IMR-90 (cell line): ENCODE results near the gene TIMM17B. TPM values are rescaled to one million over a fixed set of nuclear protein-coding genes. Genes with fewer than 3 reads are reported as not detected.

Experiments
- ATAC-seq: fragments of 200-7000 bp; cut with Tn5 transposase; 2 replicates; pipeline ENCODE4 v1.9.1; 2020; ENCODE audit warnings: low read depth, mild to moderate bottlenecking, moderate library complexity
- BruUV-seq: library from RNA; stranded (reverse); fragments of 400-500 nt; replicated peaks from 2 replicates; lab custom pipeline; 2021; lab: Mats Ljungman, UMichigan
- CTCF ChIA-PET: fragments of 300-600 bp; formaldehyde crosslinking; extraction: SDS; loops from one replicate; lab custom pipeline; 2021; ENCODE audit warnings: antibody characterized with exemption; lab: Yijun Ruan, JAX
- POLR2A ChIA-PET: fragments of 300-600 bp; sonication (Branson Sonifier 250); formaldehyde crosslinking; loops from one replicate; lab custom pipeline; 2022; ENCODE audit warnings: antibody characterized with exemption; ENCODE audit not compliant: unreplicated experiment; lab: Charles Lee
- DNase-seq: peaks from one replicate; pipeline ENCODE4 v3.0.0; 2013
- H2AFZ ChIP-seq: replicated peaks from 2 replicates; pipeline ENCODE3; 2013; ENCODE audit warnings: low read length, mild to moderate bottlenecking; ENCODE audit not compliant: poor library complexity
- H2AK5ac ChIP-seq: 2 replicates; pipeline ENCODE4 v1.6.1; 2013; ENCODE audit warnings: low read depth, low read length, inconsistent platforms
- H2AK9ac ChIP-seq: replicated peaks from 2 replicates; pipeline ENCODE3; 2013; ENCODE audit warnings: mild to moderate bottlenecking, low read depth, low read length, moderate library complexity; ENCODE audit not compliant: poor library complexity
- H2BK120ac ChIP-seq: 2 replicates; pipeline ENCODE4 v1.6.1; 2013; ENCODE audit warnings: low read depth, low read length, inconsistent platforms
- H2BK15ac ChIP-seq: 3 replicates; pipeline ENCODE4 v1.6.1; 2013; ENCODE audit warnings: low read depth, low read length, inconsistent platforms
- H2BK20ac ChIP-seq: 2 replicates; pipeline ENCODE4 v1.6.1; 2013; ENCODE audit warnings: low read depth, mild to moderate bottlenecking, inconsistent platforms, low read length, moderate library complexity
- H2BK5ac ChIP-seq: 2 replicates; pipeline ENCODE4 v1.6.1; 2013; ENCODE audit warnings: mild to moderate bottlenecking, low read depth, low read length, inconsistent platforms; ENCODE audit not compliant: poor library complexity, severe bottlenecking
- H3K14ac ChIP-seq: replicated peaks from 2 replicates; pipeline ENCODE4 v1.6.1; 2013; ENCODE audit warnings: low read depth, low read length, inconsistent platforms
- H3K18ac ChIP-seq: 2 replicates; pipeline ENCODE4 v1.6.1; 2013; ENCODE audit warnings: low read depth, low read length, control low read depth
- H3K23ac ChIP-seq: 2 replicates; pipeline ENCODE4 v1.6.1; 2013; ENCODE audit warnings: low read depth, low read length, inconsistent platforms
- H3K27ac ChIP-seq: 2 replicates; pipeline ENCODE4 v1.5.1; 2013; ENCODE audit warnings: mild to moderate bottlenecking, control low read depth, low read length; ENCODE audit not compliant: insufficient read depth
- H3K27me3 ChIP-seq: 2 replicates; pipeline ENCODE4 v1.6.1; 2013; ENCODE audit warnings: low read length; ENCODE audit not compliant: control insufficient read depth, insufficient read depth
- H3K36me3 ChIP-seq: 2 replicates; pipeline ENCODE4 v1.6.1; 2013; ENCODE audit warnings: low read length, mixed read lengths; ENCODE audit not compliant: control insufficient read depth, insufficient read depth
- H3K4ac ChIP-seq: 2 replicates; pipeline ENCODE4 v1.6.1; 2013; ENCODE audit warnings: low read depth, low read length, inconsistent platforms
- H3K4me1 ChIP-seq: 2 replicates; pipeline ENCODE4 v1.6.1; 2013; ENCODE audit warnings: low read length, mixed read lengths; ENCODE audit not compliant: control insufficient read depth, insufficient read depth
- H3K4me2 ChIP-seq: 2 replicates; pipeline ENCODE4 v1.6.1; 2013; ENCODE audit warnings: low read depth, mild to moderate bottlenecking, control low read depth, low read length, moderate library complexity
- H3K4me3 ChIP-seq: 2 replicates; pipeline ENCODE4 v1.5.1; 2013; ENCODE audit warnings: low read depth, mild to moderate bottlenecking, control low read depth, low read length, moderate library complexity; ENCODE audit not compliant: insufficient read depth
- H3K56ac ChIP-seq: 2 replicates; pipeline ENCODE4 v1.6.1; 2013; ENCODE audit warnings: low read length, inconsistent platforms; ENCODE audit not compliant: insufficient read depth; ENCODE audit errors: extremely low read depth
- H3K79me1 ChIP-seq, 2 experiments: 2 replicates each; pipeline ENCODE4 v1.6.1; 2013; ENCODE audit warnings: low read length in 2 of 2, inconsistent platforms in 1 of 2, low read depth in 1 of 2
- H3K9ac ChIP-seq: 2 replicates; pipeline ENCODE4 v1.6.1; 2013; ENCODE audit warnings: low read depth, low read length, control low read depth
- H3K9me1 ChIP-seq: 2 replicates; pipeline ENCODE4 v1.6.1; 2013; ENCODE audit warnings: low read length, inconsistent platforms; ENCODE audit not compliant: insufficient read depth
- H3K9me3 ChIP-seq: 2 replicates; pipeline ENCODE4 v1.6.1; 2013; ENCODE audit warnings: low read length; ENCODE audit not compliant: control insufficient read depth, insufficient read depth
- H4K20me1 ChIP-seq: 2 replicates; pipeline ENCODE4 v1.6.1; 2013; ENCODE audit warnings: low read length, inconsistent platforms; ENCODE audit not compliant: insufficient read depth
- H4K5ac ChIP-seq: 2 replicates; pipeline ENCODE4 v1.6.1; 2013; ENCODE audit warnings: mild to moderate bottlenecking, low read depth, low read length, control low read depth
- H4K8ac ChIP-seq, 2 experiments: 2 replicates each; pipeline ENCODE4 v1.6.1; 2013; ENCODE audit warnings: low read depth in 2 of 2, low read length in 2 of 2, control low read depth in 1 of 2, inconsistent platforms in 1 of 2
- H4K91ac ChIP-seq: 2 replicates; pipeline ENCODE4 v1.6.1; 2013; ENCODE audit warnings: low read depth, low read length, inconsistent platforms; ENCODE audit not compliant: insufficient read depth
- BHLHE40 ChIP-seq: fragments of 150-350 bp; IDR thresholded peaks from 2 replicates; pipeline ENCODE4 v1.6.1; 2016; ENCODE audit warnings: mild to moderate bottlenecking, low read depth, low read length
- CEBPB ChIP-seq: IDR thresholded peaks from 2 replicates; pipeline ENCODE4 v1.6.1; 2012; ENCODE audit warnings: low read depth, low read length, improper control_type of control experiment
- FOS ChIP-seq: fragments of 150-350 bp; IDR thresholded peaks from 2 replicates; pipeline ENCODE4 v1.6.1; 2016; ENCODE audit warnings: low read depth, low read length
- MXI1 ChIP-seq: IDR thresholded peaks from 2 replicates; pipeline ENCODE4 v1.6.1; 2012; ENCODE audit warnings: low read depth, mild to moderate bottlenecking, low read length, moderate library complexity, borderline replicate concordance
- NFE2L2 ChIP-seq: fragments of 150-350 bp; IDR thresholded peaks from 2 replicates; pipeline ENCODE4 v1.6.1; 2016; ENCODE audit warnings: low read depth, mild to moderate bottlenecking, low read length
- POLR2A ChIP-seq: IDR thresholded peaks from 2 replicates; pipeline ENCODE4 v1.6.1; 2012; ENCODE audit warnings: mild to moderate bottlenecking, low read depth, low read length
- RAD21 ChIP-seq: IDR thresholded peaks from 2 replicates; pipeline ENCODE4 v1.6.1; 2012; ENCODE audit warnings: low read length, improper control_type of control experiment
- RCOR1 ChIP-seq: IDR thresholded peaks from 2 replicates; pipeline ENCODE4 v1.6.1; 2012; ENCODE audit warnings: mild to moderate bottlenecking, low read length, improper control_type of control experiment; ENCODE audit not compliant: insufficient replicate concordance
- RFX5 ChIP-seq: IDR thresholded peaks from 2 replicates; pipeline ENCODE4 v1.8.0; 2012; ENCODE audit warnings: low read depth, mild to moderate bottlenecking, low read length, moderate library complexity
- WGBS, 2 experiments: methylation state at CpG; one replicate each; pipeline versions ENCODE4 v1.1.5 to v1.1.7; 2013; ENCODE audit warnings: missing lambda C conversion rate in 2 of 2; ENCODE audit not compliant: insufficient read length in 1 of 2; ENCODE audit errors: extremely low coverage in 2 of 2; 5-methylcytosine and 5-hydroxymethylcytosine counted together
- dilution Hi-C: fragments of 300-500 bp; cut with HindIII; formaldehyde crosslinking; loops from one replicate; pipeline ENCODE4 v1.14.3; 2018; ENCODE audit warnings: low sequenced_read_pairs; ENCODE audit not compliant: unreplicated experiment
- in situ Hi-C: fragments of 300-500 bp; cut with MboI; formaldehyde crosslinking; loops from 3 replicates; pipeline ENCODE4 v1.14.3; 2019; ENCODE audit warnings: low sequenced_read_pairs, inconsistent platforms, mixed read lengths
- intact Hi-C: fragments of 100-400 bp; cut with micrococcal nuclease; formaldehyde crosslinking; loops from 2 replicates; pipeline ENCODE4 v1.10.0; 2022
- polyA plus RNA-seq, 3 experiments: library from polyadenylated mRNA; depleted of rRNA; stranded (reverse); fragments of >200 nt; gene quantifications; 2 replicates each; pipeline ENCODE4 v1.2.3, GENCODE V29; 2012; ENCODE audit warnings: low replicate concordance in 1 of 3
- total RNA-seq: library from RNA; depleted of rRNA; stranded (reverse); fragments of >200 nt; gene quantifications from 2 replicates; pipeline ENCODE4 v1.2.3, GENCODE V29; 2012
- TF ChIP-seq, protein P1 (sequence below): fragments of 150-350 bp; IDR thresholded peaks from 2 replicates; pipeline ENCODE4 v1.6.1; 2016; ENCODE audit warnings: low read depth, mild to moderate bottlenecking, low read length, moderate library complexity, borderline replicate concordance
- TF ChIP-seq, protein P2 (sequence below): fragments of 150-350 bp; IDR thresholded peaks from 2 replicates; pipeline ENCODE4 v1.6.1; 2017; ENCODE audit warnings: mild to moderate bottlenecking, antibody characterized with exemption, low read length, low read depth
- TF ChIP-seq, protein P3 (sequence below): conservative IDR thresholded peaks from 2 replicates; pipeline ENCODE4 v1.5.1; 2012; ENCODE audit warnings: mild to moderate bottlenecking, low read depth, low read length, improper control_type of control experiment

Gene TIMM17B
- total and polyA plus RNA-seq, 2 of the 4 experiments (the other 2 are of a cell fraction), result 28.7 to 73.6 TPM

DNA sequence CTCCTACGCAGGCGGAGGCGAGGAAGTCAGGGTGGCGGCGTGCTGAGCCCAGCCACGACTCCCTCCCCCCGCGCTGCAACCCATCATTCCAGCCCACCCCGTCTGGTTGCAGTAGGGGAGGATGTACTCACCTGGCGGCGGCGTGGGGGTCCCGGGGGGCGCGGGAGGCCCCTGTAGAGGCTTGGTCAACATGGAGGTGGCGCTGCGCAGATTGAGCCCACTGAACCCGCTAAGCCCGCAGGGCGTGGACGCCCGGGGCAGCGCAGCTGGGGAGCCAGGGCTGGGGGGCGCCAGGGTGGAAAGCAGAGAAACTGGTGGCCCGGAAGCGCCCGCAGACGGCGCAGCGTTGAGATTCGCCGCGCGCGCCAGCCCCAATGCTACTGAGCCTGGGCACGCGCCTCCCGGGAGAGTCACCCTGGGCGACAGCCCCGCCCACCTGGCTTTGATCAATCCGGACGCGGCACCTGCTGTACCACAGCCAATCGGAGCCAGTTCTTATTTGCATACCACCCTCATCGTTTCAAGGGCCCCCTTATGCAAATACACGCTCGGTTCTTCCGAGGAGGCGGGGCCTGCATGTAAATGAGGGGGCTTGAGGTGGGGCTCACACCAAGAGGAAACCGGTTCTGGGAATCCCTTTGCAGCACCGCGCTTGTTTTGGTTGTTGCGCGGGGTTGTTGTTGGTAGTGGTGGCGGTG lies 21.2 kb upstream of the TIMM17B start, which contains the start of gene PIM2 (continued):
- TF ChIP-seq MXI1 (peak; percentile 52; the same call in 1 of the 2 replicates), CEBPB (no peak), RAD21 (no peak)

DNA sequence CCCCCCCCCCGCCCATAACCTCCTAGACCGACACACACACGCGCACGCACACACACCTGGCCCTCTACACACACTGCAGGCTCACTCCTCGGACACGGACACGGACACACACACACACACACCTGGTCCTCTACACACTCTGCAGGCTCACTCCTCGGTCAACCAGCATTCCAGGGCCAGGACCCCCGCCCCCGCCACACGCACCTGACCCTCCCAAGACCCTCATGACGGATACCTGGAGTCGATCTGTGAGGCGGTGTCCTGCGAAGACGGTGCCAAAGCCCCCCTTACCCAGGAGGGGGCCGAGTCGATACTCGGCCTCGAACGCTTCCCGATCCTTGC lies 20.7 kb upstream of the TIMM17B start:
- peaks cover 4 to 21% of the 10 kb centered on the region in 2 experiments; a peak in 2 of 4 replicates for H3K79me1 ChIP-seq
- no peak overlapping the region; the same call in 1 of the 2 replicates for H3K14ac ChIP-seq
- no peak overlapping the region for H3K56ac ChIP-seq
- H4K5ac ChIP-seq, result peak overlapping the region; percentile 73
- H2AFZ ChIP-seq, result peak overlapping the region; percentile 85
- H3K9ac ChIP-seq, result peak overlapping the region; percentile 73; the same call in 1 of the 2 replicates
- H4K8ac ChIP-seq, result peak overlapping the region in 1 of 2 experiments; percentile 69; a peak in 1 of 4 replicates
- no peak overlapping the region for H2BK15ac ChIP-seq
- H3K9me1 ChIP-seq, result peaks cover 5% of the 10 kb centered on the region; the same call in 1 of the 2 replicates
- peaks cover 16% of the 10 kb centered on the region; the same call in 1 of the 2 replicates for H4K20me1 ChIP-seq
- H3K4me1 ChIP-seq, result peaks cover 3% of the 10 kb centered on the region; the same call in 1 of the 2 replicates
- no TSS peak for BruUV-seq
- peaks cover 7% of the 10 kb centered on the region; the same call in 1 of the 2 replicates for H3K36me3 ChIP-seq
- H2BK120ac ChIP-seq, result no peak overlapping the region
- peak overlapping the region; percentile 37; the same call in 1 of the 2 replicates for H3K27ac ChIP-seq
- H2AK9ac ChIP-seq, result peak overlapping the region; percentile 78
- no peak overlapping the region for H4K91ac ChIP-seq
- H3K27me3 ChIP-seq, result no peaks in the 10 kb centered on the region
- in situ Hi-C loops, result no loop called here
- DNase-seq (no peak), ATAC-seq (no peak)
- intact Hi-C loops, result loop anchor here (5.0 kb wide), 1 partner anchor 124 kb away; the partner anchor contains the start of gene TFE3
- dilution Hi-C loops, result no loop called here
- no peak overlapping the region; the same call in 1 of the 2 replicates for H3K18ac ChIP-seq
- no peaks in the 10 kb centered on the region for H3K9me3 ChIP-seq
- WGBS, 2 experiments, result no CpG with 5 or more reads among the region's 23 CpGs
- H3K4ac ChIP-seq, result peak overlapping the region; percentile 27; the same call in 1 of the 2 replicates
- ChIA-PET CTCF (no interaction called here), POLR2A (no interaction called here)
- no peak overlapping the region for H2BK20ac ChIP-seq
- H3K4me3 ChIP-seq, result peak overlapping the region; percentile 57
- H3K4me2 ChIP-seq, result peak overlapping the region; percentile 93
- peak overlapping the region; percentile 73; the same call in 1 of the 2 replicates for H3K23ac ChIP-seq
- H2BK5ac ChIP-seq, result peak overlapping the region; percentile 55
- H2AK5ac ChIP-seq, result peak overlapping the region; percentile 48
- TF ChIP-seq FOS (no peak), RAD21 (no peak), NFE2L2 (no peak), CEBPB (no peak), RCOR1 (no peak), RFX5 (no peak), POLR2A (no peak), BHLHE40 (no peak)
- TF ChIP-seq, protein P1, sequence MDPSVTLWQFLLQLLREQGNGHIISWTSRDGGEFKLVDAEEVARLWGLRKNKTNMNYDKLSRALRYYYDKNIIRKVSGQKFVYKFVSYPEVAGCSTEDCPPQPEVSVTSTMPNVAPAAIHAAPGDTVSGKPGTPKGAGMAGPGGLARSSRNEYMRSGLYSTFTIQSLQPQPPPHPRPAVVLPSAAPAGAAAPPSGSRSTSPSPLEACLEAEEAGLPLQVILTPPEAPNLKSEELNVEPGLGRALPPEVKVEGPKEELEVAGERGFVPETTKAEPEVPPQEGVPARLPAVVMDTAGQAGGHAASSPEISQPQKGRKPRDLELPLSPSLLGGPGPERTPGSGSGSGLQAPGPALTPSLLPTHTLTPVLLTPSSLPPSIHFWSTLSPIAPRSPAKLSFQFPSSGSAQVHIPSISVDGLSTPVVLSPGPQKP, result no peak
- TF ChIP-seq, protein P2, sequence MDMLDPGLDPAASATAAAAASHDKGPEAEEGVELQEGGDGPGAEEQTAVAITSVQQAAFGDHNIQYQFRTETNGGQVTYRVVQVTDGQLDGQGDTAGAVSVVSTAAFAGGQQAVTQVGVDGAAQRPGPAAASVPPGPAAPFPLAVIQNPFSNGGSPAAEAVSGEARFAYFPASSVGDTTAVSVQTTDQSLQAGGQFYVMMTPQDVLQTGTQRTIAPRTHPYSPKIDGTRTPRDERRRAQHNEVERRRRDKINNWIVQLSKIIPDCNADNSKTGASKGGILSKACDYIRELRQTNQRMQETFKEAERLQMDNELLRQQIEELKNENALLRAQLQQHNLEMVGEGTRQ, result no peak
- TF ChIP-seq, protein P3, sequence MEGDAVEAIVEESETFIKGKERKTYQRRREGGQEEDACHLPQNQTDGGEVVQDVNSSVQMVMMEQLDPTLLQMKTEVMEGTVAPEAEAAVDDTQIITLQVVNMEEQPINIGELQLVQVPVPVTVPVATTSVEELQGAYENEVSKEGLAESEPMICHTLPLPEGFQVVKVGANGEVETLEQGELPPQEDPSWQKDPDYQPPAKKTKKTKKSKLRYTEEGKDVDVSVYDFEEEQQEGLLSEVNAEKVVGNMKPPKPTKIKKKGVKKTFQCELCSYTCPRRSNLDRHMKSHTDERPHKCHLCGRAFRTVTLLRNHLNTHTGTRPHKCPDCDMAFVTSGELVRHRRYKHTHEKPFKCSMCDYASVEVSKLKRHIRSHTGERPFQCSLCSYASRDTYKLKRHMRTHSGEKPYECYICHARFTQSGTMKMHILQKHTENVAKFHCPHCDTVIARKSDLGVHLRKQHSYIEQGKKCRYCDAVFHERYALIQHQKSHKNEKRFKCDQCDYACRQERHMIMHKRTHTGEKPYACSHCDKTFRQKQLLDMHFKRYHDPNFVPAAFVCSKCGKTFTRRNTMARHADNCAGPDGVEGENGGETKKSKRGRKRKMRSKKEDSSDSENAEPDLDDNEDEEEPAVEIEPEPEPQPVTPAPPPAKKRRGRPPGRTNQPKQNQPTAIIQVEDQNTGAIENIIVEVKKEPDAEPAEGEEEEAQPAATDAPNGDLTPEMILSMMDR, result no peak
